IMR-90 (cell line): ENCODE measurements around the gene CIBAR2.

Experiments
- RAD21 ChIP-seq: IDR thresholded peaks from 2 replicates; pipeline ENCODE4 v1.6.1; 2012; ENCODE audit warnings: low read length, improper control_type of control experiment
- TF ChIP-seq, protein P1 (sequence below): conservative IDR thresholded peaks from 2 replicates; pipeline ENCODE4 v1.5.1; 2012; ENCODE audit warnings: mild to moderate bottlenecking, low read depth, low read length, improper control_type of control experiment

DNA sequence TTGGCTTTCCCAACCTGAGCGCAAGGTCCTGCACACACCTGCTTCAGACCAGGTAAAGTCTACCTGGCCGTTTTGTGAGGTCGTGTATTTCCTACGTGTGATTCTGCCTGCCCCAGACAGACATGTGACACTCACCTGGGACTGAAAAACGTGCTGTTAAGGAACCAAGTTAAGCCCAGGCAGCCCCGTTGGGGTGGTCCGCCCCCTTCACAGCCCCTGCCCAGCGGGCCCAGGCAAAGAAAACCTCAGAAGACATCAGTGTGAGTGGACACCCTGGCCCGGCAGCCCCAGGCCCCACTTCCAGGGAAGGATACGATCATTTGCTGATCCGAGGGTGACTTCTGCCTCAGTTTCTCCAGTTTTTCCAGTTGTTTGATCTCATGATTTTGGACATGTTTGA is 4.7 kb downstream of the CIBAR2 start:
- TF ChIP-seq, protein P1, sequence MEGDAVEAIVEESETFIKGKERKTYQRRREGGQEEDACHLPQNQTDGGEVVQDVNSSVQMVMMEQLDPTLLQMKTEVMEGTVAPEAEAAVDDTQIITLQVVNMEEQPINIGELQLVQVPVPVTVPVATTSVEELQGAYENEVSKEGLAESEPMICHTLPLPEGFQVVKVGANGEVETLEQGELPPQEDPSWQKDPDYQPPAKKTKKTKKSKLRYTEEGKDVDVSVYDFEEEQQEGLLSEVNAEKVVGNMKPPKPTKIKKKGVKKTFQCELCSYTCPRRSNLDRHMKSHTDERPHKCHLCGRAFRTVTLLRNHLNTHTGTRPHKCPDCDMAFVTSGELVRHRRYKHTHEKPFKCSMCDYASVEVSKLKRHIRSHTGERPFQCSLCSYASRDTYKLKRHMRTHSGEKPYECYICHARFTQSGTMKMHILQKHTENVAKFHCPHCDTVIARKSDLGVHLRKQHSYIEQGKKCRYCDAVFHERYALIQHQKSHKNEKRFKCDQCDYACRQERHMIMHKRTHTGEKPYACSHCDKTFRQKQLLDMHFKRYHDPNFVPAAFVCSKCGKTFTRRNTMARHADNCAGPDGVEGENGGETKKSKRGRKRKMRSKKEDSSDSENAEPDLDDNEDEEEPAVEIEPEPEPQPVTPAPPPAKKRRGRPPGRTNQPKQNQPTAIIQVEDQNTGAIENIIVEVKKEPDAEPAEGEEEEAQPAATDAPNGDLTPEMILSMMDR, result no peak
- no peak for TF ChIP-seq RAD21
